SK-MEL-5 (cell line): ENCODE results near the gene HNRNPAB. TPM values are rescaled to one million over a fixed set of nuclear protein-coding genes. Genes with fewer than 3 reads are reported as not detected.
"Not testable (repeated sequence)": the region's sequence is repeated elsewhere in the genome, so short reads cannot be mapped to it uniquely, and the experiment has no call there.

Experiments used
- DNase-seq: peaks from one replicate; pipeline ENCODE4 v3.0.0-alpha.2; 2016; ENCODE audit warnings: low read depth, low spot score
- in situ Hi-C: cut with HindIII; loops from 2 replicates; pipeline ENCODE4 v1.10.0; 2016; ENCODE audit warnings: low sequenced_read_pairs, high pct_unique_total_duplicates, low pct_unique_long_range_greater_than_20kb
- total RNA-seq: library from RNA; depleted of rRNA; stranded (reverse); fragments of >200 nt; shearing (Covaris generic); gene quantifications from 2 replicates; pipeline ENCODE4 v1.2.3, GENCODE V29; 2014; rRNA removed

The HNRNPAB gene
- total RNA-seq, 1 experiment from 2014 or later = 52.1 TPM

- no peak for DNase-seq
- in situ Hi-C loops = no loop called here
These were observed 43.4 kb downstream of the HNRNPAB start for GRCh38 chr5:178247481-178248456.

DNA sequence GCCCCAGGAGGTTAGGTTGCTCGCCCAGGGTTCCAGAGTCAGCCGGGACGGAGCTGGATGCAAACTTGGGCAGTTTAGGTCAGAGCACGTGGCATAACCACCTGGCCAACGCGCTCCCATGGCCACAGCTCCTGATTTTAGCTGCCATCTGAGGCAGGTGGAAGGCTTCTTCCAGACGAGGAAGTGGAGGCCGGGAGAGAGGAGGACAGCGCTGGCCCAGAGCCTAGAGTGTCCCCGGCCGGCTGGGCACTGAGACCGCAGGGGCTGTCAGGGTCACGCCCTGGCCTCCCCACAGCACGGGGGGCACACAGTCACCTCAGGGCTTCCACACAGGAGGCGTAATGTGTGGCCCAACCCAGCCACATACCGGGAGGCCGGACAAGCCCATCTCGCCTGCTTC lies 44.4 kb downstream of the HNRNPAB start:
- DNase-seq = no peak
- in situ Hi-C loops = no loop called here

GRCh38 chr5:178249191-178249989 lies 45.1 kb downstream of the HNRNPAB start:
- in situ Hi-C loops = no loop called here
- DNase-seq = no peak

DNA sequence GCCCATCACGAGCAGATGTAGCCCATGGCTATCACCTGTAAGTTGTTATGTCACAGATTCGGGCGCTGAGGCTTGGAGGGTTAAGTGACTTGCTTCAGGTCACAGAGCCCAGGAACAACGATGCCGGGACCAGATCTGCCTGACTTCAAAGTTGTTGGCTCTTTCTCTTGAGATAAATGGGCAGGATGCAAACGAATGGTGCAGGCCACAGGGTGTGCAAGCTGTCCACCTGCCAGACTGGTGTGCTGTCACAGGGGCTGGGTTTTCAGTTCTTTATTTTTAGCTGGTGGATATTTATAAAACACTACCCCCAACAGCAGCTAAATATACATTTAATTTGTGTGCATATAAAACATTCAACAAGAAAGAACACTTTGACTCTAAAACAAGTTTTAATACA lies 45.9 kb downstream of the HNRNPAB start:
- DNase-seq = no peak
- in situ Hi-C loops = no loop called here

GRCh38 chr5:178252258-178252657 lies 47.9 kb downstream of the HNRNPAB start:
- in situ Hi-C loops = no loop called here
- no peak for DNase-seq

- in situ Hi-C loops, DNase-seq: not testable (repeated sequence)
These were observed 49.3 kb downstream of the HNRNPAB start for GRCh38 chr5:178253632-178254031.

GRCh38 chr5:178256746-178257145 lies 52.4 kb downstream of the HNRNPAB start:
- DNase-seq = no peak
- in situ Hi-C loops = no loop called here

- in situ Hi-C loops = no loop called here
- DNase-seq = no peak
These were observed 53.3 kb downstream of the HNRNPAB start for GRCh38 chr5:178257650-178258049.

DNA sequence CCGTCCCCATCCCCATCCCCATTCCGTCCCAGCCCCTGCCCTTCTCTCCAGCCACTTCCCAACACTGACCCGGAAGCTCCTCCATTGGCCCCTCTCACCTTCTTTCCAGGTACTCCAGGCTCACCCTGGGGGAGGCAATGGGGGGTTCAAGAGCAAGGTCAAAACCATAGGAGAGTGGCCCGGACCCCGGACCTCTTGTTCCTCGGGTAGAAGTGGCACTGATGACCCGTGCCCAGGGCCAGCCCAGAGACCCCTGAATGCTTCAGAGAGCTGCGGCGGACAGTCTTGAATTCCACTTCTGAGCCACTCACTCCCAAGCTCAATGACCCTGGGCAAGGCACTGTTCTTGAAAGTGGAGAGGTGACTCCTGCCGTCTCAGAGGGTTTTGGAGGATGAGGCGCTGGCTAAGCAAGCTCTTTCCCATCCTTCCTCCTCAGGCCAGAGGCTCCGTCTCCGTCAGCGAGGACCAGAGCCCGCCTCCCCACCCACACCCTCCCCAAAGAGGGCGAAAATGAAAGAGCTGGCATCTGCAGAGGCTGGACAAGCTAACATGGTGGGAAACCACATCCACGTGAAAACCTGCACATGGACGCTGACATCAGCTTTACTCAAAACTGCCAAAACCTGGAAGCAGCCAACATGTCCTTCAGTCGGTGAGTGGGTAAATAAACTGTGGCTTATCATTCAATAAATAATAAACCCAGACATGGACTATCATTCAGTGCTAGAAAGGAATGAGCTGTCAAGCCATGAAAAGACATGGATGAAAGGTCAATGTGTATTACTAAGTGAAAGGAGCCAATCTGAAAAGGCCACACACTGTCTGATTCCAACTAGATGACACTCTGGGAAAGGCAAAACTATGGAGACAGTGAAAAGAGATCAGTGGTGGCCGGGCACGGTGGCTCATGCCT lies 55.5 kb downstream of the HNRNPAB start:
- no peak for DNase-seq
- in situ Hi-C loops = no loop called here

Other genes with a start within 250 kb of the HNRNPAB start
- not detected in 2 replicates for gene PROP1, start 208.3 kb upstream of the HNRNPAB start, total RNA-seq
- gene N4BP3, start 91.0 kb upstream of the HNRNPAB start, total RNA-seq = 2.8 and 3.6 TPM in 2 replicates
- gene RMND5B, start 73.5 kb upstream of the HNRNPAB start, total RNA-seq = 18.4 and 18.6 TPM in 2 replicates
- gene NHP2, start 50.6 kb upstream of the HNRNPAB start, total RNA-seq = 253 and 272 TPM in 2 replicates
- gene GMCL2, start 17.2 kb upstream of the HNRNPAB start, total RNA-seq = not detected in 2 replicates
- gene PHYKPL, start 28.3 kb downstream of the HNRNPAB start, total RNA-seq = 7.7 and 13.0 TPM in 2 replicates